ENCODE data around the gene COL20A1. TPM values are rescaled to one million over a fixed set of nuclear protein-coding genes. Genes with fewer than 3 reads are reported as not detected.

Gene COL20A1
- total and polyA plus RNA-seq, 2 of the 13 experiments (the other 11 are each of a cell fraction or from before 2014, with no cell fraction given) = not detected

DNA sequence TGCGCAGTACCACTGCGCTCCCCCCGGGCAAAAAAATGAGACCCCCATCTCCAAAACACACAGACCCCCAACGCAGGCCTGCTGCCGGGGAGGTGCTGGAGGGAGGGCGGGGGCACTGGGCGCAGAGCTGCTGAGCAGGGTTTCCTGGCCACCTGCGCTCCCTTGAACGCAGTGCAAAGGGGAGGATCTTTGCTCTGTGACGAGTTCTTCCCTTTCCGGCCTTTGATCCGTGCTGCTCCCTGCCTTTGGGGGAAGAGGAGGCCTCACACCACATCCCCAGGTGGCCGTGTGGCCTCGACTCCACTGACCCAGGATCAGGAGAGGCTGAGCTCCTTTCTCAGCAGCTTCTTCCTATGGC lies 8.9 kb upstream of the COL20A1 start:
- FAIRE-seq (no peak), ATAC-seq (no peak), DNase-seq (ENCODE audit: low spot score) (no peak)
- WGBS (ENCODE audit: low lambda C conversion rate) = 95% methylated on average over 14 of the region's 14 CpGs
- Histone ChIP-seq H3K4me1 (ENCODE audit: insufficient read depth, low read length) (no peaks in the 10 kb centered on the region), H3K79me2 (ENCODE audit: insufficient read depth, low read length) (no peaks in the 10 kb centered on the region), H3K36me3 (replicated peaks in 1 of 2; ENCODE audit: control insufficient read depth in 1 of 2, insufficient read depth in 2 of 2, low read length in 2 of 2) (peaks cover 45 to 76% of the 10 kb centered on the region in 2 experiments), H3K4me2 (ENCODE audit: low read depth, low read length) (no peak overlapping the region), H3K9ac (ENCODE audit: insufficient read depth, low read depth, low read length) (no peak overlapping the region), H3K27ac (ENCODE audit: extremely low read length, insufficient read depth, low read length) (no peak overlapping the region), H2AFZ (ENCODE audit: low read length) (no peak overlapping the region), H4K20me1 (ENCODE audit: insufficient read depth, low read length) (peaks cover 7% of the 10 kb centered on the region; the same call in 1 of the 2 replicates), H3K27me3 (ENCODE audit: control insufficient read depth in 1 of 2, insufficient read depth in 2 of 2, low read length in 2 of 2) (no peaks in the 10 kb centered on the region), H3K4me3 (replicated peaks in 1 of 3; ENCODE audit: insufficient read depth in 1 of 3, low read depth in 2 of 3, low read length in 3 of 3) (no peak overlapping the region), H3K9me3 (ENCODE audit: low read length) (no peaks in the 10 kb centered on the region)
- in situ Hi-C loops (cut with HindIII; ENCODE audit: extremely low pct_ligation_motif_present, low pct_unique_long_range_greater_than_20kb) (no loop called here), intact Hi-C loops (cut with micrococcal nuclease; ENCODE audit: unreplicated experiment) (no loop called here)
- ChIA-PET CTCF (ENCODE audit: low intra/inter-chr PET ratio, low total read pairs) (no interaction called here), POLR2A (interaction anchor here (1.1 to 1.5 kb wide), 2 partner anchors 11 to 12 kb away, joined by 4 read pairs; partner anchors contain the start of gene ARFGAP1)
- BruUV-seq (replicated peaks) = no TSS peak
- 0 out of 2 replicates have a peak, but pooled peaks have one; percentile 15 for TF ChIP-seq SP2 (CRISPR knock-in tag; IDR thresholded peaks at IDR 0.05)
- no peak for TF ChIP-seq NFE2 (CRISPR knock-in tag; IDR thresholded peaks at IDR 0.05)
- TF ChIP-seq HNRNPLL (IDR thresholded peaks at IDR 0.05; ENCODE audit: low read depth, low read length, poor library complexity, severe bottlenecking) = peak; percentile 11
- TF ChIP-seq ZNF224 (CRISPR knock-in tag; IDR thresholded peaks at IDR 0.05) = no peak
- no peak for TF ChIP-seq ATF2 (CRISPR knock-in tag; IDR thresholded peaks at IDR 0.05)
- TF ChIP-seq ZBTB7A (CRISPR knock-in tag; IDR thresholded peaks at IDR 0.05) = no peak
- TF ChIP-seq DRAP1 (CRISPR knock-in tag; IDR thresholded peaks at IDR 0.05) = no peak
- peak; percentile 12 for TF ChIP-seq AGO2 (optimal IDR thresholded peaks at IDR 0.05; ENCODE audit: low read depth, low read length)
- no peak for TF ChIP-seq ZSCAN30 (CRISPR knock-in tag; IDR thresholded peaks at IDR 0.05)
- TF ChIP-seq GZF1 (CRISPR knock-in tag; IDR thresholded peaks at IDR 0.05) = no peak
